Skeletal muscle tissue (tissue), 4 donors: ENCODE data around the gene STARD8. TPM values are rescaled to one million over a fixed set of nuclear protein-coding genes. Genes with fewer than 3 reads are reported as not detected.

Source experiments
- H3K27ac ChIP-seq: one replicate; pipeline ENCODE4 v1.7.0; 2013; ENCODE audit warnings: mild to moderate bottlenecking, low read depth, low read length, inconsistent platforms
- H3K27me3 ChIP-seq, 3 donors: one replicate each; pipeline ENCODE4 v1.7.0; 2013; ENCODE audit warnings: low read length in 3 of 3; ENCODE audit not compliant: control insufficient read depth in 3 of 3, insufficient read depth in 3 of 3
- H3K36me3 ChIP-seq, 3 donors: one replicate each; pipeline ENCODE4 v1.7.0; 2013; ENCODE audit warnings: low read length in 3 of 3; ENCODE audit not compliant: control insufficient read depth in 3 of 3, insufficient read depth in 3 of 3
- H3K4me1 ChIP-seq, 3 donors: one replicate each; pipeline ENCODE4 v1.7.0; 2013; ENCODE audit warnings: low read length in 3 of 3, mild to moderate bottlenecking in 3 of 3; ENCODE audit not compliant: control insufficient read depth in 3 of 3, insufficient read depth in 3 of 3
- H3K4me3 ChIP-seq, 3 donors: one replicate each; pipeline ENCODE4 v1.7.0; 2013; ENCODE audit warnings: low read length in 3 of 3
- H3K9ac ChIP-seq, 3 donors: one replicate each; pipeline ENCODE4 v1.7.0; 2013; ENCODE audit warnings: low read length in 3 of 3, mild to moderate bottlenecking in 3 of 3, moderate library complexity in 2 of 3, low read depth in 1 of 3
- H3K9me3 ChIP-seq, 3 donors: one replicate each; pipeline ENCODE4 v1.7.0; 2013; ENCODE audit warnings: low read length in 3 of 3; ENCODE audit not compliant: control insufficient read depth in 3 of 3
- total RNA-seq: library from RNA; depleted of rRNA; stranded (reverse); fragments of >200 nt; gene quantifications from one replicate; pipeline ENCODE4 v1.2.3, GENCODE V29; 2014
- donor health status: Osteomylitis.

The STARD8 gene
- total RNA-seq, 1 donor from 2014 or later: 8.9 TPM

- H3K4me1 ChIP-seq: no peaks in the 10 kb centered on the region
- H3K36me3 ChIP-seq: no peaks in the 10 kb centered on the region
- H3K9me3 ChIP-seq: no peaks in the 10 kb centered on the region
- no peak overlapping the region for H3K27ac ChIP-seq
- H3K9ac ChIP-seq: no peak overlapping the region
- H3K27me3 ChIP-seq: peaks cover 0 to 9% (median 0%) of the 10 kb centered on the region in 3 donors
- H3K4me3 ChIP-seq: no peak overlapping the region
These were observed 11.1 kb downstream of the STARD8 start for GRCh38 chrX:68658530-68658929.

DNA sequence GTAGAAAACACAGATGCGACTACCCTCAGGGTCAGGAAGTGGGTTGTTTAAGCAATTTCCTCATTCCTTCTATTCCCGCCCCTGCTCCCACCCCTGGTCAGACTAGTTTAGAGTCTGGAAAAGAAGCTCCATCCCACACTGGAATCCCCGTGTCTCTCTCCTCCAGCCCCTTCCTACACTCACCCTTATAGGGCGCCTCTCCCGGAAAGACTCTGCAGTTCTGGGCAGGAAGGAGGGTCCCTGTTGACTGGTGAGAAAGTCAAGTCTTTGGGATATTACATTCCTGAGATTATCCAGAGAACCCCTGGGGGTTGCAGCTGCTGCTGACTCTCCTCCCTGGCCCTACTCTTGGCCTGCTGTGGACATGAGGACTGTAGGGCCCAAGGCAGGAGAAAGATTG is 11.9 kb downstream of the STARD8 start:
- H3K4me1 ChIP-seq: no peaks in the 10 kb centered on the region
- no peak overlapping the region for H3K4me3 ChIP-seq
- H3K9ac ChIP-seq: no peak overlapping the region
- H3K36me3 ChIP-seq: no peaks in the 10 kb centered on the region
- no peak overlapping the region for H3K27ac ChIP-seq
- peaks cover 0 to 6% (median 0%) of the 10 kb centered on the region in 3 donors for H3K27me3 ChIP-seq
- no peaks in the 10 kb centered on the region for H3K9me3 ChIP-seq

- no peaks in the 10 kb centered on the region for H3K4me1 ChIP-seq
- H3K27me3 ChIP-seq: peaks cover 0 to 5% (median 0%) of the 10 kb centered on the region in 3 donors
- H3K9ac ChIP-seq: no peak overlapping the region
- H3K9me3 ChIP-seq: no peaks in the 10 kb centered on the region
- H3K4me3 ChIP-seq: no peak overlapping the region
- H3K36me3 ChIP-seq: no peaks in the 10 kb centered on the region
- H3K27ac ChIP-seq: no peak overlapping the region
These were observed 12.3 kb downstream of the STARD8 start for GRCh38 chrX:68659786-68660185.

DNA sequence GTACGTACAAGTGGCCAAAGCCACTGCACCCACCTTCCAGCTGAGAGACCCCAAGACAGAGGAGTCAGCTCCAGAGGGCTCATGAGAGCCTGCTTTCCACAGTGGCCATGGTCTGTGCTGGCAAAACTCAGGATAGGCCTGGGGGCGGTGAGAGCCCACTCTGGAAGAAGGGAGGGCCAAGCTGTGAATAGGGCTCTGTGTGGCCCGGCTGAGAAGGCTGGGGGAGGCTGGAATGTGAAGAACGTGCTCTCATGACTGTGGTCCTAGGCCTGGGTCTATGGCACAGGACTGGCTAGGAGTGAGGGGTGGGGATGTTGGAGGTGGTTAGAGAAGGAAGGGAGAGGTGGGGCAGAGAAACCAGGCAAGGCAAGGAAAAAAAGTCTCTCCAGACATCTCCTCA is 13.3 kb downstream of the STARD8 start:
- no peak overlapping the region for H3K27ac ChIP-seq

DNA sequence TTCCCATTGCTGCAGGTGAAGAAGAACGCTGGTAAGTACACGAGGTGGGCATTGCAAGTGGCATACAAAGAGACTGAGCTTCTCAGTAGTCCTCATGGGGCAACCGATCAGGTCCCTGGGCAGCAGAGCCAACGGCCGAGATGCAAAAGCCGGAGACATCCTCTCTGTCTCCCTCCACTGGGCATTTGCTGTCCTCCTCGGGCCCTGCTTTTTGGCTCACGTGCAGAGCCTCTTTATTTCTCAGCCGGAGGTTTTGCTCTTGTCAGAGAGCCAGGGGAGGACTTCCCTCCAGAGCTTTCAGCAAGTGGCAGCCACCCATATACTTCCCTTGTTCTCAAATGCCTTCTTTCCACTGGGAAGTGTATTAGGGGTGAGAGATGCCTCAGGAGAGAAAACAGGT is 18.0 kb downstream of the STARD8 start:
- H3K36me3 ChIP-seq: no peaks in the 10 kb centered on the region
- no peak overlapping the region for H3K4me3 ChIP-seq
- no peak overlapping the region for H3K27ac ChIP-seq
- H3K9ac ChIP-seq: no peak overlapping the region
- H3K9me3 ChIP-seq: no peaks in the 10 kb centered on the region
- H3K4me1 ChIP-seq: peaks cover 4 to 8% (median 6%) of the 10 kb centered on the region in 3 donors
- peaks cover 0 to 3% (median 0%) of the 10 kb centered on the region in 3 donors for H3K27me3 ChIP-seq

More for the DNA sequence above, 13.3 kb downstream of the STARD8 start:
- Histone ChIP-seq H3K4me3 (no peak overlapping the region), H3K9ac (no peak overlapping the region), H3K4me1 (no peaks in the 10 kb centered on the region), H3K27me3 (peaks cover 0 to 5% (median 0%) of the 10 kb centered on the region in 3 donors), H3K9me3 (no peaks in the 10 kb centered on the region), H3K36me3 (no peaks in the 10 kb centered on the region)

DNA sequence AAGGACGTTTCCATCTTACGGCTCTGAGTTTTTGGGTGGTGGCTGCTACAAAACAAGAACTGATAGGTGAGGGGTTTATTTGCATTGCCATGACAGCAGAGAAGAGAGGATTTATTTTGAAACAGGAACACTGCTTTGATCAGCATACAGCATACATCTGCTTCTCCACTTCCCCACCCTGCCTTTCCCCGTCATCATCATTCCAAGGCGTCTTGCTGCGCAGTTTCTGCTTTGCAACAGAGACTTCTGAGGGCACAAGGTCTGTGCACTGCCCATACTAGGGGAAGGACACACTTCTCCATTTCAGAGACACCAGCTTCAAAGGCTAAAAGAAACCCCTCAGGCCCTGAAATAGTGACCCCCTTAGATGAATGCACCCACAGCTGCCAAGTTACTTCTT is 19.1 kb downstream of the STARD8 start:
- no peaks in the 10 kb centered on the region for H3K36me3 ChIP-seq
- peaks cover 4 to 8% (median 8%) of the 10 kb centered on the region in 3 donors for H3K4me1 ChIP-seq
- no peak overlapping the region for H3K9ac ChIP-seq
- H3K27me3 ChIP-seq: peaks cover 0 to 2% (median 0%) of the 10 kb centered on the region in 3 donors
- peak overlapping the region; percentile 18 for H3K27ac ChIP-seq
- no peaks in the 10 kb centered on the region for H3K9me3 ChIP-seq
- H3K4me3 ChIP-seq: no peak overlapping the region

DNA sequence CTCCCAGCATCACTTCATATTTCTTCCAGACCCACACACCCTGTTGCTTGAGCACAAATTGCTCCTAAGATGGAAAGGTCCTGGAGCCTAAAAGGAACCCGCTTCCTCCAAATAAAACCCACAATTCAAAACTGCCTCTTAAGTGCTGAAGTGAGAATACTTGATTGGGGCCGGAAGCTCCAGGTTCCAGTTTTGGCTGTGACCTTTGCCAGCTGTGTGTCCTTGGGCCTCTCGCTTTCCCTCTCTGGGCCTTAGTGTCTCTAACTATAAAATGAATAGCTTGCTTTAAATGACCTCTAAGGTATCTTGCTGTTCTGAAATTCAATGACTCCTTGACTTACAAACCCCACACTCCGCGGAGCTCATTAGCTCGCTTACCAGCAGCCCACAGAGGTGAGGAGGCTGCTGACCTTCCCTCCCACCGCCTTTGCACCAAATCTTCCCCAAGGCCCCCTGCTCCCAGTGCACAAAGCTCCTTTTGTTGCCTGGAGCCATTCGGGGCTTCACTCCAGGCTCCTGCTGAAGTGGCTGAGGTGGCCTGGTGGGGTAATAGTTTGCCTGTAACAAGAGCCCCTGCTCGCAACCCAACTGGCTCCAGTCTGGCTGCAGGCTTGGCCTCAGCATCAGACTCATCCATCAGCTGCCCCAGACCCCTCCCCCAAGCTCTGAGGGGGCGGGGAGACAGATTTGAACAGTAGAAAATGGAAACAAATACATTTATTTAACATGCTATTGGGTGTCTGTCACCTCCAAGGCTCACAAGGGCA is 21.8 kb downstream of the STARD8 start:
- Histone ChIP-seq H3K9me3 (no peaks in the 10 kb centered on the region), H3K27ac (no peak overlapping the region), H3K4me1 (peaks cover 4 to 12% (median 8%) of the 10 kb centered on the region in 3 donors), H3K27me3 (peaks cover 0 to 2% (median 0%) of the 10 kb centered on the region in 3 donors), H3K36me3 (no peaks in the 10 kb centered on the region), H3K9ac (no peak overlapping the region), H3K4me3 (no peak overlapping the region)

GRCh38 chrX:68669871-68670270 is 22.4 kb downstream of the STARD8 start:
- no peak overlapping the region for H3K4me3 ChIP-seq
- H3K27ac ChIP-seq: no peak overlapping the region
- H3K9me3 ChIP-seq: no peaks in the 10 kb centered on the region
- H3K9ac ChIP-seq: no peak overlapping the region
- peaks cover 4 to 12% (median 8%) of the 10 kb centered on the region in 3 donors for H3K4me1 ChIP-seq
- H3K36me3 ChIP-seq: no peaks in the 10 kb centered on the region
- peaks cover 0 to 2% (median 0%) of the 10 kb centered on the region in 3 donors for H3K27me3 ChIP-seq

- Histone ChIP-seq H3K27me3 (peaks cover 0 to 2% (median 0%) of the 10 kb centered on the region in 3 donors), H3K9ac (no peak overlapping the region), H3K4me3 (no peak overlapping the region), H3K9me3 (no peaks in the 10 kb centered on the region), H3K4me1 (peaks cover 4 to 12% (median 8%) of the 10 kb centered on the region in 3 donors), H3K36me3 (no peaks in the 10 kb centered on the region), H3K27ac (peak overlapping the region; percentile 31)
These were observed 23.8 kb downstream of the STARD8 start for GRCh38 chrX:68671221-68671620.

GRCh38 chrX:68672581-68673318 is 25.3 kb downstream of the STARD8 start:
- Histone ChIP-seq H3K9me3 (no peaks in the 10 kb centered on the region), H3K4me3 (no peak overlapping the region), H3K36me3 (no peaks in the 10 kb centered on the region), H3K9ac (no peak overlapping the region), H3K27me3 (peaks cover 0 to 8% (median 0%) of the 10 kb centered on the region in 3 donors), H3K4me1 (peaks cover 4 to 12% (median 8%) of the 10 kb centered on the region in 3 donors), H3K27ac (peak overlapping the region; percentile 37)
